Heart left ventricle (tissue), 16 donors: ENCODE results near the gene KANK4. TPM values are rescaled to one million over a fixed set of nuclear protein-coding genes. Genes with fewer than 3 reads are reported as not detected.

Experiments used
- ATAC-seq, 4 donors: fragments of 200-7000 bp; cut with Tn5 transposase; one replicate each; pipeline ENCODE4 v1.9.1; 2020 to 2022; ENCODE audit warnings: moderate library complexity in 4 of 4, mild to moderate bottlenecking in 3 of 4, moderate number of reproducible peaks in 1 of 4
- DNase-seq, 5 donors: peaks; one replicate each; pipeline ENCODE4 v3.0.0-alpha.2; 2020
- H3K27ac ChIP-seq, 12 donors: fragments of 200-600 bp; sonication (generic) in 4 of 12; one replicate each; pipeline versions ENCODE4 v1.5.0 to v1.8.0; 2016 to 2022; ENCODE audit warnings: mild to moderate bottlenecking in 2 of 12
- H3K27me3 ChIP-seq, 9 donors: fragments of 200-600 bp; sonication (generic) in 2 of 9; one replicate each; pipeline versions ENCODE4 v1.5.1 to v1.8.0; 2016 to 2022; ENCODE audit warnings: mild to moderate bottlenecking in 3 of 9
- H3K36me3 ChIP-seq, 9 donors: fragments of 200-600 bp; sonication (generic) in 2 of 9; one replicate each; pipeline versions ENCODE4 v1.5.0 to v1.8.0; 2018 to 2022; ENCODE audit warnings: mild to moderate bottlenecking in 2 of 9
- H3K4me1 ChIP-seq, 12 donors: fragments of 200-600 bp; sonication (generic) in 4 of 12; one replicate each; pipeline versions ENCODE4 v1.5.0 to v1.8.0; 2016 to 2022; ENCODE audit warnings: mild to moderate bottlenecking in 3 of 12
- H3K4me3 ChIP-seq, 12 donors: fragments of 200-600 bp; sonication (generic) in 4 of 12; one replicate each; pipeline versions ENCODE4 v1.5.0 to v1.8.0; 2017 to 2022; ENCODE audit warnings: mild to moderate bottlenecking in 9 of 12, moderate library complexity in 4 of 12
- H3K9me3 ChIP-seq, 12 donors: fragments of 200-600 bp; sonication (generic) in 4 of 12; one replicate each; pipeline versions ENCODE4 v1.5.0 to v1.8.0; 2016 to 2022; ENCODE audit warnings: mild to moderate bottlenecking in 1 of 12
- POLR2A ChIP-seq, 2 donors: fragments of 450-650 bp; IDR thresholded peaks; one replicate each; pipeline ENCODE4 v1.6.1; 2017; ENCODE audit warnings: antibody characterized with exemption in 2 of 2, mild to moderate bottlenecking in 2 of 2, moderate library complexity in 2 of 2
- WGBS, 4 donors: extraction: QIAGEN DNeasy Blood & Tissue Kit in 2 of 4; methylation state at CpG; one replicate each; pipeline versions ENCODE4 v1.1.5 to v1.1.7; 2013 to 2018; 5-methylcytosine and 5-hydroxymethylcytosine counted together
- intact Hi-C, 10 donors: fragments of 100-400 bp; cut with DNase I; formaldehyde crosslinking; loops; one replicate each; pipeline versions ENCODE4 v1.11.1 to v1.14.2; 2022
- polyA plus RNA-seq, 2 donors: library from polyadenylated mRNA; stranded (reverse); fragments of 200-250 nt; gene quantifications; one replicate each; pipeline ENCODE4 v1.2.3, GENCODE V29; 2013
- total RNA-seq, 9 donors: library from RNA; depleted of rRNA in 2 of 9; stranded (reverse); fragments of >200 nt in 2 of 9; fragmentation: NEBNext Ultra II Directional in 3 of 9; extraction: Animal tissue kit (Norgen Biotek cat#: 25700) in 3 of 9; gene quantifications; one replicate each; pipeline versions ENCODE4 v1.1.0 to v1.2.4, GENCODE V29; 2016 to 2023
- TF ChIP-seq, protein P1 (sequence below), 12 donors: fragments of 200-600 bp; sonication (generic) in 4 of 12; IDR thresholded peaks; one replicate each; pipeline versions ENCODE4 v1.5.0 to v1.8.0; 2018 to 2022; ENCODE audit warnings: antibody characterized with exemption in 12 of 12, mild to moderate bottlenecking in 5 of 12
- donor health status: ischemic (EF 13 %, LVEDD 7.1; RV severe dilation, severe dysfunction).
- donor health status: healthy with polysubstance abuse.
- donor health status: DM: no; HTN: yes; CAD: no.
- donor health status: DM: no; HTN: no; CAD: no.
- donor health status: ischemic (EF 25% LVEDD 6.9; RV normal size, moderate dysfunction).
- donor health status: ischemic (EF 25% LVEDD 5.7; RV mildly dilated, moderate dysfunction).
- donor health status: healthy.
- donor health status: DM: yes; HTN: yes; CAD: no.
- donor health status: ischemic (EF 35%, LVEDD 5.7; RV mildly dilated, moderate dysfunction).
- donor health status: nonischemic (EF 11% LVEDD 7.7; RV severe dilation, severe dysfunction).
- donor health status: DM: yes; HTN: yes; CAD: no.
- donor health status: PGD.
- donor health status: ischemic (EF 29% LVEDD 5.4; RV normal size, mild dysfunction).
- donor health status: nonischemic (EF 23%, LVEDD 6.1; RV moderate dilation, normal function).

KANK4 gene
- total and polyA plus RNA-seq, 11 donors, result 0.05 to 4.3 (median 0.15) TPM; not detected in 1

DNA sequence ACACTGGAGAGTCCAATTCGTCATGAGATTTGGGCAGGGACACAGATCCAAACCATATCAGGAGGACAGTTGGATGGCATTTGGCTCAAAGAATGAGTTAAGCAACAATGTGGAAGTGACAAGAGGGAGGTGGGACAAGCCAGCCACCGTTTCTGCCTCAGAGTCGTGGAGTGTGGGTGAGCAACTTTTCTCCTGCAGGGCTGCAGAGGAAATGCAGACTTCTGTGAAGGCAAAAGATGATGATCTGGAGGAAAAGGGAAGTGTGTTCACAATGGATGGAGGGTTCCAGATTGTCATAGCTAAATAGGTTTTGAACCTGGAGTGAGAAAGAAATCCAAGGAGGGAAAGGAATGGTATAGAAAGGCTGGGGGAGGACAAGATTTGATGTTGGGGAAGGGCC, 16.4 kb upstream of the KANK4 start:
- Histone ChIP-seq H3K36me3 (no peaks in the 10 kb centered on the region), H3K4me1 (peaks cover 4 to 28% (median 20%) of the 10 kb centered on the region in 12 donors), H3K4me3 (no peak overlapping the region), H3K27me3 (no peaks in the 10 kb centered on the region), H3K27ac (no peak overlapping the region), H3K9me3 (no peaks in the 10 kb centered on the region)
- intact Hi-C loops, result loop anchor here in 1 of 10 donors (10.0 kb wide), 1 partner anchor 51 kb away; no protein-coding TSS in a partner anchor
- no peak for DNase-seq
- ATAC-seq, result no peak
- 22 to 41% (median 38%) methylated on average over 3 of the region's 3 CpGs for WGBS, 4 donors
- no peak for TF ChIP-seq POLR2A (IDR thresholded peaks at IDR 0.05)
- TF ChIP-seq, protein P1, sequence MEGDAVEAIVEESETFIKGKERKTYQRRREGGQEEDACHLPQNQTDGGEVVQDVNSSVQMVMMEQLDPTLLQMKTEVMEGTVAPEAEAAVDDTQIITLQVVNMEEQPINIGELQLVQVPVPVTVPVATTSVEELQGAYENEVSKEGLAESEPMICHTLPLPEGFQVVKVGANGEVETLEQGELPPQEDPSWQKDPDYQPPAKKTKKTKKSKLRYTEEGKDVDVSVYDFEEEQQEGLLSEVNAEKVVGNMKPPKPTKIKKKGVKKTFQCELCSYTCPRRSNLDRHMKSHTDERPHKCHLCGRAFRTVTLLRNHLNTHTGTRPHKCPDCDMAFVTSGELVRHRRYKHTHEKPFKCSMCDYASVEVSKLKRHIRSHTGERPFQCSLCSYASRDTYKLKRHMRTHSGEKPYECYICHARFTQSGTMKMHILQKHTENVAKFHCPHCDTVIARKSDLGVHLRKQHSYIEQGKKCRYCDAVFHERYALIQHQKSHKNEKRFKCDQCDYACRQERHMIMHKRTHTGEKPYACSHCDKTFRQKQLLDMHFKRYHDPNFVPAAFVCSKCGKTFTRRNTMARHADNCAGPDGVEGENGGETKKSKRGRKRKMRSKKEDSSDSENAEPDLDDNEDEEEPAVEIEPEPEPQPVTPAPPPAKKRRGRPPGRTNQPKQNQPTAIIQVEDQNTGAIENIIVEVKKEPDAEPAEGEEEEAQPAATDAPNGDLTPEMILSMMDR (IDR thresholded peaks at IDR 0.05), result no peak

DNA sequence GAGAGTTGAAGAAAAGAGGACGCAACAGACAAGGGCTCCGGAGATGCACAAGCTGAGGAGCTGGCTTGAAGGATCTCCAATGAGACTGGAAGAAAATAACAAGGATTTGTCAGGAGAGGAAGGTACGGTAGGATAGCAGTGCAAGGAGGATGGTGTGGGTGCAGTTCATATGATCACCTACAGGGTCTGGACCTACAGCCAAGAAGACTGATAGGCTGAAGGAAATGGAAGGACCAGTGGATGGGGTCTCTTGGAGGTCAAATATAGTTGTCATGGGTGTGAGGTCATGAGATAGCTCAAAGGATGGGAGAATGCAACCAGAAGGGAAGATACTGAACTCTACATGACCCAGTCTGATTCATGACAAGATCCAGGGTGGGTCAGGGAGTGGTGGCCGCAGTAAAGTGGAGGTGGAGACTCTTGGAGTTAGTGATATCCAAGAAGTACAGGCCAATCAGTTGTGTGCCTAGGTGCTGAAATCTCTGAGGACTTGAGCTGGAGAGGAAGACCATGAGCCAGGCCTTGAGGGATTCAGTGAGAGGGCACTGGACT, 15.3 kb upstream of the KANK4 start:
- TF ChIP-seq POLR2A (IDR thresholded peaks at IDR 0.05), result no peak
- TF ChIP-seq, protein P1 (IDR thresholded peaks at IDR 0.05), result peak in 1 of 12 donors; percentile 12
- no peaks in the 10 kb centered on the region for H3K9me3 ChIP-seq
- WGBS, 4 donors, result 95 to 98% (median 96%) methylated on average over 4 of the region's 4 CpGs
- no peaks in the 10 kb centered on the region for H3K27me3 ChIP-seq
- DNase-seq (no peak), ATAC-seq (no peak)
- intact Hi-C loops, result loop anchor here in 1 of 10 donors (10.0 kb wide), 1 partner anchor 50 kb away; no protein-coding TSS in a partner anchor
- no peak overlapping the region for H3K4me3 ChIP-seq
- H3K36me3 ChIP-seq, result no peaks in the 10 kb centered on the region
- H3K27ac ChIP-seq, result no peak overlapping the region
- peaks cover 4 to 28% (median 20%) of the 10 kb centered on the region in 12 donors for H3K4me1 ChIP-seq

DNA sequence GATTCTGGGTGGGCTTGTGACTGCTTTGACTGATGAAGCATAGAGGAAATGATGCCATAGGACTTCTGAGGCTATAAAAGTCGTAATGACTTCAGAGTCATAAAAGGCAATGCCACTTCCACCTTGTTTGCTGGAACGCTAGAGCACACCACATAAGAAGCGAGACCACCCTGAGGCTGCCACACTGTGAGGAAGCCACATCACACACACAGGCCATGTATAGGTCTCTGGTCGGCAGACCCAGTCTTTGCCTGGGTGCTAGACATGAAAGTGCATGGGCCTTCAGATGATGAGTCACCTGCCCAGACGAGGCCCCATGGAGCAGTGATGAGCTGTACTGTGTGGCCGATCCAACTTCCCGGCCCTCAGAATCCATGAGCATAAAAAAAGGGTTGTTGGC, 14.2 kb upstream of the KANK4 start:
- no peak overlapping the region for H3K4me3 ChIP-seq
- no peaks in the 10 kb centered on the region for H3K27me3 ChIP-seq
- no peaks in the 10 kb centered on the region for H3K36me3 ChIP-seq
- H3K4me1 ChIP-seq, result peaks cover 4 to 23% (median 19%) of the 10 kb centered on the region in 12 donors
- intact Hi-C loops, result loop anchor here in 1 of 10 donors (10.0 kb wide), 1 partner anchor 49 kb away; no protein-coding TSS in a partner anchor
- no peak for TF ChIP-seq POLR2A (IDR thresholded peaks at IDR 0.05)
- TF ChIP-seq, protein P1 (IDR thresholded peaks at IDR 0.05), result no peak
- 81 to 96% (median 89%) methylated on average over 7 of the region's 7 CpGs for WGBS, 4 donors
- H3K9me3 ChIP-seq, result no peaks in the 10 kb centered on the region
- no peak for ATAC-seq
- no peak for DNase-seq
- no peak overlapping the region for H3K27ac ChIP-seq

DNA sequence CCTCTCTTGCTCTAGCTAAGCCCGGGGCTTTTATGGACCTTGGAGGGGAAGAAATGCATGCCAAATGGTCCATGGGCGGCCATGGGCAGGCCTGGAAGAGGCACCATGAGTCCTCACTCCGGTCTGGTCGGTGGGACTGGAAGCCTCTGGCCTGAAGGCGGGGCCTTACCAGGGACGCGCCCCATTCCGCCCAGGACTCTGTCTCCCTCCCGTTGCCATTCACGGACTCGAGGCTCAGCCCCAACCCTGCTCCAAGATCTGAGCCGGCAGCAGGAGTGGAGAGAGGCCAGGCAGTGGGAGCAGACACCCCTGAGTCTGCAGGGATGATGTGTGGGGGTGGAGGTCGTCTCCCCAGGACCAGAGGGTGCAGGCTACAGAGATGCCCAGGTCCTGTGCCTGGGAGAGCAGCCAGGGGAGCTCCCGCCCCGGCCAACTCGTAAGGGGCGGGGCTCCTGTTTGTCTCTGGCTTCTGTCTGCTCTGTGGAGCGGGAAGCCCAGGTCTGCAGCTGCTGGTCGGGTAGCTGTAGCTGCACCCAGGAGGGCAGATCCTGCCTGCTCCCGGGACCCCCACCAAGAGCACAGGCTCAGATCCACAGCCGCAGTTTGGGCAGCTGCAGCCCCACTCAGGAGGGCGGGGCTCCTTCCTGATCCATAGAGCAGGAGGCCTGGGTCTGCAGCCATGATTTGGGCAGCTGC, 8.3 kb upstream of the KANK4 start:
- H3K4me3 ChIP-seq, result no peak overlapping the region
- DNase-seq (no peak), ATAC-seq (peak in 2 of 4 donors; percentile 33 to 49)
- WGBS, 4 donors, result 64 to 89% (median 76%) methylated on average over 9 to 22 of the region's 22 CpGs
- no peak overlapping the region for H3K27ac ChIP-seq
- TF ChIP-seq POLR2A (IDR thresholded peaks at IDR 0.05), result no peak
- TF ChIP-seq, protein P1 (IDR thresholded peaks at IDR 0.05), result no peak
- H3K9me3 ChIP-seq, result no peaks in the 10 kb centered on the region
- no peaks in the 10 kb centered on the region for H3K36me3 ChIP-seq
- no peaks in the 10 kb centered on the region for H3K4me1 ChIP-seq
- peaks cover 0 to 9% (median 0%) of the 10 kb centered on the region in 9 donors for H3K27me3 ChIP-seq
- intact Hi-C loops, result no loop called here
